SK-N-SH (cell line): ENCODE measurements around the gene SYDE1. TPM values are rescaled to one million over a fixed set of nuclear protein-coding genes. Genes with fewer than 3 reads are reported as not detected.
A peak's percentile ranks its signal among the peaks of the same experiment; 100 is the strongest.

Source experiments
- CTCF ChIA-PET: fragments of 300-600, 350-600 bp; formaldehyde crosslinking; extraction: SDS; loops from one replicate; lab custom pipeline; 2021; lab: Yijun Ruan, JAX
- POLR2A ChIA-PET: fragments of 350-600 bp; sonication (Branson Sonifier 250); formaldehyde crosslinking; extraction: SDS; loops from one replicate; lab custom pipeline; 2020; ENCODE audit warnings: antibody characterized with exemption, inconsistent platforms; lab: Yijun Ruan, JAX
- DNase-seq: peaks from one replicate; pipeline ENCODE4 v3.0.0; 2012
- H2AFZ ChIP-seq: fragments of 200-600 bp; sonication (generic); 2 replicates; pipeline ENCODE4 v1.8.1; 2016; ENCODE audit warnings: antibody characterized with exemption, mild to moderate bottlenecking, low read depth
- H3F3A ChIP-seq: fragments of 200-600 bp; sonication (generic); replicated peaks from 2 replicates; pipeline ENCODE3; 2016; ENCODE audit warnings: antibody characterized with exemption, mild to moderate bottlenecking; ENCODE audit not compliant: insufficient read depth
- H3K27ac ChIP-seq, 2 experiments: fragments of 200-500 bp in 1 of 2; fragments of 200-600 bp in 1 of 2; sonication (Bioruptor generic) in 1 of 2; sonication (generic), shearing (Covaris generic) in 1 of 2; 2 replicates each; pipeline versions ENCODE4 v1.5.1 to v1.6.1; 2014 to 2016; ENCODE audit warnings: low read depth in 2 of 2, inconsistent platforms in 1 of 2, low read length in 1 of 2, mild to moderate bottlenecking in 1 of 2, mixed read lengths in 1 of 2
- H3K27me3 ChIP-seq: fragments of 200-600 bp; sonication (generic), shearing (Covaris generic); 2 replicates; pipeline ENCODE4 v1.6.1; 2016; ENCODE audit warnings: mixed run types; ENCODE audit not compliant: insufficient read depth
- H3K36me3 ChIP-seq, 2 experiments: fragments of 200-500 bp in 1 of 2; fragments of 200-600 bp in 1 of 2; sonication (Bioruptor generic) in 1 of 2; sonication (generic) in 1 of 2; replicated peaks in 1 of 2; 2 replicates each; pipeline versions ENCODE3 to v1.5.1; 2014 to 2016; ENCODE audit warnings: low read length in 1 of 2, mild to moderate bottlenecking in 1 of 2; ENCODE audit not compliant: insufficient read depth in 2 of 2, control insufficient read depth in 1 of 2
- H3K4me1 ChIP-seq, 2 experiments: fragments of 200-500 bp in 1 of 2; fragments of 200-600 bp in 1 of 2; sonication (Bioruptor generic) in 1 of 2; sonication (generic), shearing (Covaris generic) in 1 of 2; 2 replicates each; pipeline versions ENCODE4 v1.5.1 to v1.6.1; 2014 to 2016; ENCODE audit warnings: low read depth in 1 of 2, low read length in 1 of 2, mixed run types in 1 of 2; ENCODE audit not compliant: insufficient read depth in 2 of 2, control insufficient read depth in 1 of 2
- H3K4me2 ChIP-seq: fragments of 200-600 bp; sonication (generic), shearing (Covaris generic); 2 replicates; pipeline ENCODE4 v1.6.1; 2017; ENCODE audit warnings: mixed run types
- H3K4me3 ChIP-seq, 2 experiments: fragments of 200-500 bp in 1 of 2; fragments of 200-600 bp in 1 of 2; sonication (Bioruptor generic) in 1 of 2; sonication (generic), shearing (Covaris generic) in 1 of 2; 2 replicates each; pipeline versions ENCODE4 v1.5.1 to v1.8.1; 2014 to 2016; ENCODE audit warnings: low read depth in 2 of 2, inconsistent platforms in 1 of 2, low read length in 1 of 2, mild to moderate bottlenecking in 1 of 2, mixed read lengths in 1 of 2, moderate library complexity in 1 of 2
- H3K79me2 ChIP-seq: fragments of 200-600 bp; sonication (generic); 2 replicates; pipeline ENCODE4 v1.8.1; 2017; ENCODE audit warnings: mild to moderate bottlenecking; ENCODE audit not compliant: insufficient read depth
- H3K9ac ChIP-seq: fragments of 200-600 bp; sonication (generic); 2 replicates; pipeline ENCODE4 v1.6.1; 2017; ENCODE audit warnings: mixed run types
- H3K9me2 ChIP-seq: fragments of 200-600 bp; sonication (generic); 2 replicates; pipeline ENCODE4 v1.6.1; 2017; ENCODE audit warnings: mixed run types
- H3K9me3 ChIP-seq: fragments of 200-600 bp; sonication (generic); 2 replicates; pipeline ENCODE4 v1.6.1; 2017; ENCODE audit warnings: mixed run types, mild to moderate bottlenecking, moderate library complexity
- H4K20me1 ChIP-seq: fragments of 200-600 bp; sonication (generic); 2 replicates; pipeline ENCODE4 v1.6.1; 2017; ENCODE audit warnings: mild to moderate bottlenecking, mixed run types; ENCODE audit not compliant: insufficient read depth
- FOXJ3 ChIP-seq: sonication (generic); formaldehyde crosslinking; IDR thresholded peaks from 2 replicates; pipeline ENCODE4 v1.5.1; 2020; ENCODE audit warnings: mild to moderate bottlenecking, missing genetic modification reagents
- MXI1 ChIP-seq: IDR thresholded peaks from 2 replicates; pipeline ENCODE4 v1.6.1; 2012; ENCODE audit warnings: mild to moderate bottlenecking, low read depth, low read length, improper control_type of control experiment
- POLR2AphosphoS5 ChIP-seq: IDR thresholded peaks from 2 replicates; pipeline ENCODE4 v1.6.1; 2012; ENCODE audit warnings: low read depth, low read length
- RAD21 ChIP-seq: IDR thresholded peaks from 2 replicates; pipeline ENCODE4 v1.6.1; 2012; ENCODE audit warnings: mild to moderate bottlenecking, low read length
- REST ChIP-seq: IDR thresholded peaks from 2 replicates; pipeline ENCODE4 v1.6.1; 2012; ENCODE audit warnings: mild to moderate bottlenecking, low read depth, low read length, moderate library complexity
- SIN3A ChIP-seq: IDR thresholded peaks from 2 replicates; pipeline ENCODE4 v1.6.1; 2012; ENCODE audit warnings: low read depth, mild to moderate bottlenecking, low read length, moderate library complexity, borderline replicate concordance
- TCF12 ChIP-seq: IDR thresholded peaks from 2 replicates; pipeline ENCODE4 v1.4.0; 2012
- WGBS: methylation state at CpG from one replicate; pipeline ENCODE4 v1.1.6; 2017; ENCODE audit warnings: low lambda C conversion rate; 5-methylcytosine and 5-hydroxymethylcytosine counted together
- polyA plus RNA-seq, 3 experiments: library from polyadenylated mRNA; depleted of rRNA; stranded (reverse); fragments of >200 nt; gene quantifications; 2 replicates each; pipeline ENCODE4 v1.2.3, GENCODE V29; 2012
- small RNA-seq, 7 experiments: library from RNA; depleted of rRNA; stranded (forward); fragments of <200 nt; gene quantifications; one replicate each; pipeline ENCODE3, GENCODE V24; 2012
- TF ChIP-seq, protein P1 (sequence below): fragments of 200-600 bp; sonication (generic); IDR thresholded peaks from 2 replicates; pipeline ENCODE4 v1.6.1; 2017; ENCODE audit warnings: antibody characterized with exemption, mild to moderate bottlenecking, moderate library complexity

The SYDE1 gene
- polyA plus RNA-seq, 1 of the 3 experiments (the other 2 are of a cell fraction) = 44.1 TPM

- Histone ChIP-seq H3F3A (no peaks in the 10 kb centered on the region), H3K4me2 (no peak overlapping the region), H3K4me1 (no peaks in the 10 kb centered on the region), H3K27me3 (no peaks in the 10 kb centered on the region), H2AFZ (no peak overlapping the region), H3K9me2 (no peaks in the 10 kb centered on the region), H3K79me2 (no peaks in the 10 kb centered on the region), H3K9me3 (no peaks in the 10 kb centered on the region), H3K36me3 (peaks cover 4 to 11% of the 10 kb centered on the region in 2 experiments), H3K9ac (no peak overlapping the region), H3K4me3 (no peak overlapping the region), H3K27ac (no peak overlapping the region), H4K20me1 (no peaks in the 10 kb centered on the region)
- DNase-seq = peak; percentile 55
- WGBS = 81% methylated on average over 12 of the region's 42 CpGs
- CTCF ChIA-PET = interaction anchor here (1.0 to 1.3 kb wide), 5 partner anchors 10 to 37 kb away, joined by 3 to 7 read pairs (median 3); no protein-coding TSS in a partner anchor
- TF ChIP-seq RAD21 (peak; percentile 37; the same call in 1 of the 2 replicates), POLR2AphosphoS5 (no peak), FOXJ3 (no peak), REST (no peak), TCF12 (no peak), SIN3A (no peak), MXI1 (no peak)
- TF ChIP-seq, protein P1, sequence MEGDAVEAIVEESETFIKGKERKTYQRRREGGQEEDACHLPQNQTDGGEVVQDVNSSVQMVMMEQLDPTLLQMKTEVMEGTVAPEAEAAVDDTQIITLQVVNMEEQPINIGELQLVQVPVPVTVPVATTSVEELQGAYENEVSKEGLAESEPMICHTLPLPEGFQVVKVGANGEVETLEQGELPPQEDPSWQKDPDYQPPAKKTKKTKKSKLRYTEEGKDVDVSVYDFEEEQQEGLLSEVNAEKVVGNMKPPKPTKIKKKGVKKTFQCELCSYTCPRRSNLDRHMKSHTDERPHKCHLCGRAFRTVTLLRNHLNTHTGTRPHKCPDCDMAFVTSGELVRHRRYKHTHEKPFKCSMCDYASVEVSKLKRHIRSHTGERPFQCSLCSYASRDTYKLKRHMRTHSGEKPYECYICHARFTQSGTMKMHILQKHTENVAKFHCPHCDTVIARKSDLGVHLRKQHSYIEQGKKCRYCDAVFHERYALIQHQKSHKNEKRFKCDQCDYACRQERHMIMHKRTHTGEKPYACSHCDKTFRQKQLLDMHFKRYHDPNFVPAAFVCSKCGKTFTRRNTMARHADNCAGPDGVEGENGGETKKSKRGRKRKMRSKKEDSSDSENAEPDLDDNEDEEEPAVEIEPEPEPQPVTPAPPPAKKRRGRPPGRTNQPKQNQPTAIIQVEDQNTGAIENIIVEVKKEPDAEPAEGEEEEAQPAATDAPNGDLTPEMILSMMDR = peak; percentile 43
- POLR2A ChIA-PET = no interaction called here
Measured at GRCh38 chr19:15161028-15161984, 54.1 kb downstream of the SYDE1 start.

Small RNA genes within 50 kb of the gene (small RNA-seq; reads per million reads assigned to genes)
- gene RNU6-782P = 0 reads per million in 7 experiments

Other genes starting within 250 kb of the SYDE1 start
- gene OR7A17, start 221.3 kb upstream of the SYDE1 start, polyA plus RNA-seq (2012; rRNA removed) = not detected in 2 replicates
- gene OR7C2, start 165.9 kb upstream of the SYDE1 start, polyA plus RNA-seq (2012; rRNA removed) = not detected in 2 replicates
- gene SLC1A6, start 127.5 kb upstream of the SYDE1 start, polyA plus RNA-seq (2012; rRNA removed) = not detected in 2 replicates
- not detected in 2 replicates for gene CASP14, start 57.9 kb upstream of the SYDE1 start, polyA plus RNA-seq (2012; rRNA removed)
- gene OR1I1, start 25.2 kb upstream of the SYDE1 start, polyA plus RNA-seq (2012; rRNA removed) = not detected in 2 replicates
- 4.5 and 7.0 TPM in 2 replicates for gene NOTCH3, start 93.6 kb downstream of the SYDE1 start, polyA plus RNA-seq (2012; rRNA removed)
- gene EPHX3, start 125.0 kb downstream of the SYDE1 start, polyA plus RNA-seq (2012; rRNA removed) = 0.15 and 0.28 TPM in 2 replicates
- 5.6 and 10.0 TPM in 2 replicates for gene BRD4, start 225.1 kb downstream of the SYDE1 start, polyA plus RNA-seq (2012; rRNA removed)